HG03039 (cell line): ENCODE measurements around the gene MYRIP.
"Not testable (repeated sequence)": the region's sequence is repeated elsewhere in the genome, so short reads cannot be mapped to it uniquely, and the experiment has no call there.

Experiments used
- ATAC-seq: cut with Tn5 transposase; IDR thresholded peaks from one replicate; pipeline ENCODE4 v1.9.1; 2021; ENCODE audit warnings: mild to moderate bottlenecking, moderate library complexity; ENCODE audit not compliant: unreplicated experiment

The MYRIP gene

DNA sequence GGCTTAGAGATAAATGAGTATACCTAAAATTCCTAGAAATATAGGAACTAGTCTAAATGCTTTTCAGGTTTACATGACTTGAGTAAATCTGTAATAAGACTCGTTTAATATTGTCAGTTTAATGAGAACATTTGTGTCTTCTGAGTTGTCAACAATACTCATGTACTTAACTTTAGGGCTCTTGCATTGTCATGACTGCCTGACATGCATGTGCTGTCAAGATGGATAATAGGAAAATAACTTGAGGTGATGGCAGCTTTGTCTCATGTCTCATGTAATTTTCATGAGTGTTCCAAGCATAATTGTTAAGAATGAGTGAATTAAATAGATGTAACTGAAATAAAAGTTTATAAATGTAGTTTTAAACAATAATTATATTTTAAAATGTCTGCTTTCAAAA lies 455.0 kb downstream of the MYRIP start:
- ATAC-seq: no peak

GRCh38 chr3:40265181-40265580 lies 455.8 kb downstream of the MYRIP start:
- ATAC-seq: no peak

DNA sequence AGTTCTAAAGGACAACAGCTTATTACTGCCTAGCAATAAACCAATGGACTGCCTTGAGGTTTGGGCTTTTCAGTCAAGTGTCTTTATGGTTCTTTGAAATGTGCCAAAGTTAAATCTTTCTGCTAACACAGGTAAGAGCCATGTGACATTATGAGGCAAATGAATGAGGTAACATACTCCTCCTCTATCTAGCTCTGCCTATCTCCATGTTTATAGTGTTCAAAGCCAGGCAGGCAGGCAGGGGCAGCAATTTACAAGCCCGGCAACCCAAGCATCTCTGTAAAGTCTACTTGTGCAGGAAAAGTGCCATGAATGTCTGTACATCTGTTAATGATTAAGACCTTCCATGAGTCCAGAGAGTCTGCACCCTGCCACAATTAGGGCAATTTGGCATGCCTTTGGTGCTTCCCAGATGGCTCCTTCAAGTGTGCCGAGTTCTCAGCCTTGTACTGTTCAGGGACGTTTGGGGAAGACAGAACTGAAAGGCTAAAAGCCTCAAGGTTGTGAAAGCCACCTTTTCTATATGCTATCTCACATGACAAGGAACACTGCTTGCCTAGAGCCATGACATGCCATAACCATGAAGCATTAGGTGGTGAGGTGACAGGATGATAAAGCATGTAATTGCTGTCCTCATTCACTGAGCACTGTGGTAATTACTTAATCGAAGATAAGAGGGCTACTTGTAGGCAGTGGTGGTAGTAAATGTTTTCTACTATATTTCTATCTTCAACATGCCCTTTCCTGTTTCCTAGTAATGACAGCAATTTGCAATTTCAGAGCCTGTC lies 458.7 kb downstream of the MYRIP start:
- no peak for ATAC-seq

GRCh38 chr3:40268802-40269524 lies 459.6 kb downstream of the MYRIP start:
- no peak for ATAC-seq

DNA sequence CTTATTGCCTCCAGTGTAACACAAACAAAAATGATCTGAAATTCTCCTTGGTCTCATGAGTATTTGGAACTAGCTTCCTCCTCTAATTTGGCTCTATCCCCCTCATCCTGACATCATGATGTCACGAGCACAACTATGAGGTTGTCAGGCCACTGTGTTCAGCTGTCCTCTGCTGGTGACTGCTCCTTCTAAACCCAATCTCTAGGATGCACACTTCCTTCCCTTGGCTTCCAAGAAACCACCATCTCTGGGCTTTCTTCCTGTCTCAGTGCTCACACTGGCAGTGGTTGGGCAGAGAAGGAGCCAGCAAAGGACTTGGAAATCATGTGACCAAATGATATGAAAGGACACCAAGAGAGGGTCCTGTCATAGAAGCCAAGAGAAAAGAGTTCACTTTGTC lies 469.4 kb downstream of the MYRIP start:
- ATAC-seq: no peak

DNA sequence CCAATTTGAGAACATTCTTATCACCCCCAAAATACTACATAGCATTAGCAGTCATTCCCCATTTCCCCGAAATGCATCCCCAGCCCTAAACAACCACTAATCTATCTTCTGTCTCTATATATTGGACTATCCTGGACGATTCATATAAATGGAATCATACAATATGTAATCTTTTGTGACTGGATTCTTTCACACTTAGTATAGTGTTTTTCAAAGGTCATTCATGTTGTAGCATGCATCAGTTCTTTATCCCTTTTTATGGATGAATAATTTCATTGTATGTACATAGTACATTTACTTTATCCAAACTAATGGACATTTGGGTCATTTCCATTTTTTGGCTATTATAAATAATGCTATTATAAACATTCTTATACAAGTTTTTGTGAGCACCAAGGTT lies 472.6 kb downstream of the MYRIP start:
- ATAC-seq: no peak

GRCh38 chr3:40283057-40283456 lies 473.6 kb downstream of the MYRIP start:
- not testable (repeated sequence) for ATAC-seq

DNA sequence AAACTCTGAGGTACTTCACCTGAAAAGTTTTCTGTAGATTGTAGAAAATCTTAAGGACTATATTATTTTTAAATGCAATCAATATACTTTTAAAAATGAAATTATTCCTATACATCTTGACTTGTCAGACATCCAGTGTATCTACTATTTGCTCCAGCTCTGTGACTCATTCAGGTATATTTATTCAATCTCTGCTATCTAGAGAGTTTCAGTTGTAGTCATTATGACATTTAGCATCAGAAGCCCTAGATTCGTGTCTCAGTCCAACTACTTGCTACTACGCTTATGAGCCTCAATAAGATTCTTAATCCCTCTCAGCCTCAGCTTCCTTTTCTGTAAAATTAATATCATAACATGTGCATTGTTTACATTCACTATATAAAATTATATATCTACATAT lies 477.8 kb downstream of the MYRIP start:
- ATAC-seq: no peak

DNA sequence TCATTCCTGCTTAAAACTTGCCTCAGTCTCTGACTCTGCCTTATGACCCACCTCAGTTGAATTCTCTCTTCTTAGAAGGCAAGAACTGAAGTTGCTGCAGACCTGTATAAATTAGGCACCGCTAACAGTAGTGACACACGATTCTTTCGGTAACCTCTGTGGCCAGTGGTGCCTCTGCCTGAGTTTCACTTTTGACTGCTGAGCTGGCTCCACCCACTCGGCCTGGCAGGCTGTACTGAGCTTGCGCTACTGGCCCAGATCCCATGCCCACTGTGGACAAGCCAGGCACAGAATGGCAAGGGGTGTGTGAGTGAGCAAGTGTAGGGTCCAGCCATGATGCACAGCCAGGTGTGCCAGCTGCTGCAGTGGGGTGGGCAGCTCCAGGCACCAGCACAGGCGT lies 481.0 kb downstream of the MYRIP start:
- no peak for ATAC-seq

DNA sequence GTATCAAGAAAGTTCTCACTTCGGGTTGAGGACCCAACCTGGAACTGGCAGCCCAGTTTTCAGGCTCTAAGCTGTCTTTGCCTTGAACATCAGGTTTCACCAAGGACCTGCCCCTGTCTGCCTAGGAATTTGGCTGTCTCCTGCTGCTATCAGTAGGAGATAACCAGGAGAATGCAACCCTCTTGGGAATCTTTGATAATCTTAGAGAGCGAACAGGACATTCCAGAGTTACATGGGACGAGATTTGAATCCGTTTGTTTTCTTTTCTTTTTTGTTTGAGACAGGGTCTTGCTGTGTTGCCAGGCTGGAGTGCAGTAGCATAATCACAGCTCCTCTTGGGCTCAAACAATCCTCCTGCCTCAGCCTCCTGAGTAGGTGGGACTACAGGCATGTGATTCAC lies 482.1 kb downstream of the MYRIP start:
- ATAC-seq: no peak

DNA sequence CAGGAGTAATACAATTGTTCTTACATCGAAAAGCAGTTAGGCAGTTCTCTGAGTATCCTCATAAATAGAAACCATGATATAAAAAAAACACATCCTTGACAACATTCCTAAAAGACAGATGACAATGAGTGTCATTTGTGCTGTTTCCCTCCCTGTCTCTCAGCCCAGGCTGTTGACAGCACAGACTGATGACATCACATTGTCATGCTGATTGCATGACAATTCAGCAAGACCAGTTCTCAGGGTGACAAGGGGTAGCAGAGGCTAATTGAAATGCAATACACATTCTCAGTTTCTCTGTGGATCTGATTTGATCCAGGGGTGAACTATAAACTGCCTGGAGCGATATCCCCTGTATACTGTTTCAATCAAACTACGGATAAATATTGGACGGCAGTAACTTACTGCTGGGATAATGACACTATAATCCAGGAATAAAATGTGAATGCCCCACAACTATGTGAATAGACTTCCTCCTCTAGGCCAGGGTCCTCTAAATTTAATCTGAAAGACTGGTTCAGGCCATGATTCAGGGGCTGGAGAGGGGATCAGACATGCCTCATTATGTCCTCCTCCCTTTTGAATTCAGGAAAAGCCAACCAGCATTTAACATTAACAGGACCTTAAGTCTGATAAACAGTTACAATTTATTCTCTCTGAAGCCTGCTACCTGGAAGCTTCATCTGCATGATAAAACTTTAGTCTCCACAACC lies 483.4 kb downstream of the MYRIP start:
- ATAC-seq: no peak

GRCh38 chr3:40294434-40294833 lies 485.0 kb downstream of the MYRIP start:
- ATAC-seq: no peak

DNA sequence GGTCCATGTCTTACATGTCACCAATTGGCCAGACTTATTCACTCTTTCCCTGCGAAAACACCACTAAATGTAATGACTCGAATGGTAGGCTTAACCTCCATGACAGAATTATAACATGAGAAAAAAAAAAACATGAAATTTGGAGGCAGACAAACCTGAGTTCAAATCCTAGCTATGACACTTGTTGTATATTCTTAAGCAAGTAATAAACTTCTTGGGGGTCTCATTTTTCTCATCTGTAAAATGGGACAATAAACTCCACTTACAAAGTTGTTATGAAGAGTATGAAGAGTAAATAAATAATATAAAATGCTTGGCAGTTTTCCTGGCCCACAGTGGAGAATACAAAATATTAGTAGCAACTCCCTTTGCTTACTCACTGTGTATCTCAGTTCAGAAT lies 488.7 kb downstream of the MYRIP start:
- ATAC-seq: no peak

GRCh38 chr3:40299130-40299720 lies 489.8 kb downstream of the MYRIP start:
- ATAC-seq: no peak

GRCh38 chr3:40299721-40300335 lies 490.4 kb downstream of the MYRIP start:
- no peak for ATAC-seq

GRCh38 chr3:40302784-40303183 lies 493.4 kb downstream of the MYRIP start:
- no peak for ATAC-seq

DNA sequence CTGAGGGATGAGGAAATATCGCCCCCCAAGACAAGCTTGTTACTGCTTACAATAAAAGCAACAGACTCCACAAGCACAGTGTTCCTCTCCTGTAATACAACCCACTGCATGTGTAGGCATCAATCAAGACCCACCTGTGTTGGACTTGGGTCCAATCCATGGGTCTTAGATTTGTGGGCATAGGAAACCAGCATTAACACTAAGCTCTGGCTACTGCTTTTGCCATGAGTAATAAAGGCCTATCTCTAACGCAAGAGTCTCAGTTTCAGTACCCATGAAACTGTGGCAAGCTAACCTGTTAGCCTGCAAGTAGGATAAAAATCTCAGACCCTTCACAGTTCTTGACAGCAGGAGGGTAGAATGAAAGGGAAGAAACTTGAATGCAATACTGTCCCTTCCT lies 494.9 kb downstream of the MYRIP start:
- ATAC-seq: no peak

DNA sequence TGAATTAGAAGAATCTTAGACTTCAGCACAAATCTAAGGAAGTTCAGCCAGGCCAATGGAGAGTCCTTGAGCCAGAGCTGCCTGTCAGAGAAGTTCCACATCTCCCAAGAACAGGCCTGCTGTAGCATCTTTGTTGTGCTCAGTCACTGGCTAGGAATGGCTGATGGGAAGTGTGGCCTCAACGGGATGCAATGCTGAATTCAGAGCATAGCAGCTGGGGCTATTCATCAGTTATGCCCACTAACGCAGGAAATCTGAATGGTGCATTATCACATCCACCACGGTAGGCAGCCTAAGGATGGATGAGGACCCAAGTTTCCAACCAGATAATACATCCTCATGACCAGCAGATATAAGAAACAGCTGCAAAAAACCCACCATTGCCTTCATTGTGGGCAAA lies 496.9 kb downstream of the MYRIP start:
- ATAC-seq: no peak

- no peak for ATAC-seq
These were observed 497.8 kb downstream of the MYRIP start for GRCh38 chr3:40307176-40307575.

DNA sequence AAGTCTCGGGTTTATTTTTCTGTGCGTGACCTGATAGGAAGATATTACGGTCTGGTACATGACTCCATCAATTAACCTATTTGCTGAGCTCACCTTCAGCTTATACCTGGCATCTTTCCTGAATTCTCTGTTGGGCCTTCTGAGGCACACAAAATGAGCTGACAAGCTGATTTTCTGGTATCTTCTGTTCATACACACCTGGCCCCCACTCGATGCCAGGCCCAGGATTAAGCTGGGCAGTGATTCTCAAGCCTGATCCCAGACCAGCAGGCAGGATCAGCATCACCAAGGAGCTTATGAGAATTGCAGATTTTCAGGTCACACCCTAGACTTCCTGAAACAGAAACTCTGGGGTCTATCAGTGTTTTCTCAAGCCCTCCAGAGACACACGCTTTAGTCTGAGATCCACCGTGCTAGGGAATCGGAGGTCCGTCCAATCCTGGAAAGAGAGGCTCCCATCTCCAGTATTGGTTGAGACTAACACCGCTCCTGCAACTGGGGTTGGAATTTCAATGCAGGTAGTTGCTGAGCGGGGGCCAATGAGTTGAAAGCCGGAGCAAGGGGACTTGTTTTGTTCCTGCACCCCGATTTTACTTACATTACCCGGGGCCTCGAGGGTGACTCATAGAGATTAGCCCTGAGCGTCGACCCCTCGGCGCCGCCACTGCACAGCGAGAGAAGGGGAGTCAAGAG lies 499.5 kb downstream of the MYRIP start:
- no peak for ATAC-seq
